ENCODE results near the gene DMGDH.

DMGDH gene

DNA sequence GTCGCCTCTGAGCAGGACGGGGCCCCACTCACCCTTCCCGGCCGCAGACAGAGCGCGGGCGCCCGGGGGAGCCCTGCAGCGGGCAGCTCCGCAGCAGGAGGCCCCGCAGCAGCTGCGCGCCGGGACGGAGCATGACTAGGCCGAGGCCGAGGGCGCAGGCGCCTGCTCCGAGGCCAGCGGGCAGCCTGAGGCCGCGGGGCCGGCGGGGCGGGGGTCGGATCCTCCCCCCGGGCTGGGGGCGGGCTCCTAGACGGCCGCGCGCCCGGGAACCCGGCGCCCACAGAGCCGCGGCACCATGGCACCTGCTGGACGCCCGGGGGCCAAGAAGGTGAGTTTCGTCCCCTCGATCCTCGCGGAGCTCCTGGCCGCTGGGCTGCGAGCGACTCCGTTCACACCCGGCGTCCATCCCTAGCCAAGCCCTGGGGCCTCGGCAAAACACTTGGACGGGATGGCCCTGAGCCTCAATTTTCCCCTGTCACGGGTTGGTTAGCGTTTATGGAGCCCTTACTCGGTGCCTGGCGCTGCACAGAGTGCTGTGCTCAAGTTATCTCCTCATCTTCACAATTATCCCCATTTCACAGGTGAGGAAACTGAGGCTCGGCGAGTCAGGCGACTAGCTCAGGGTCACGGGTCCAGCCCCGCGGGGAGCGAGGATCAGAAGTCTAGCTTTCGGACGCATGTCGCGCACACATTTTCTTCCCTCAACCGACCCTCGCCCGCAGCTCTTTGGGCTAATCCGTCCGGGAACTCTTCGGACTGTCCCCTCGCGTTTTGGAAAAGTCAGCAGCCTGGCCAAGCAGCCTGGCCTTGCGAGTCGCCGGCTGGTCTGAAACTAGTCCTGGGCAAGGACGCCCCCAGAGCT lies at the start of gene DMGDH, which contains the start of gene BHMT2:
DMGDH (minus strand) TSS at position 187 of the 862 bp plus-strand sequence; CDS start at position 133, 54 bp downstream.
BHMT2 (plus strand) TSS at position 280 of the 862 bp plus-strand sequence; CDS start at position 296, 16 bp downstream.
- no peak for DNase-seq (ENCODE audit: low read depth, low spot score)
- no peak within 1 kb of the TSS for H3K27ac ChIP-seq

DNA sequence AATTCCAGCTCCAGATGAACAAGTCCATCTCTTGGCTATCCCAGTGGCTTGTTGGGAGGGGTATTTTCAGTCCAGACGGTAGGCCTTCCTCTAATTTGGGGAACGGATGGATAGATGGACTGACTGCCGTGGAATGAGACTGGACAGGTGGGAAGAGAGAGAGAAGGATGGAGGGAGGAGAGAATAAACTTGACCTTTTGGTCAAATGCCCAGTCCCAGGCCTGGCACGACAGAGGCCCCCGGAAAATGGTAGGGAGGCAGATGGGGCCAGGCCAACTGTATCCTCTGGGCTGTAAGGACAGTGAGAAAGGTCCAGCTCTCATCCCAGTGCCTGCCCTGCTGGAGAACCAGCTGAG lies 43.2 kb upstream of the DMGDH start:
- H3K27ac ChIP-seq: no peak overlapping the region
- no peak for DNase-seq (ENCODE audit: low read depth, low spot score)

DNA sequence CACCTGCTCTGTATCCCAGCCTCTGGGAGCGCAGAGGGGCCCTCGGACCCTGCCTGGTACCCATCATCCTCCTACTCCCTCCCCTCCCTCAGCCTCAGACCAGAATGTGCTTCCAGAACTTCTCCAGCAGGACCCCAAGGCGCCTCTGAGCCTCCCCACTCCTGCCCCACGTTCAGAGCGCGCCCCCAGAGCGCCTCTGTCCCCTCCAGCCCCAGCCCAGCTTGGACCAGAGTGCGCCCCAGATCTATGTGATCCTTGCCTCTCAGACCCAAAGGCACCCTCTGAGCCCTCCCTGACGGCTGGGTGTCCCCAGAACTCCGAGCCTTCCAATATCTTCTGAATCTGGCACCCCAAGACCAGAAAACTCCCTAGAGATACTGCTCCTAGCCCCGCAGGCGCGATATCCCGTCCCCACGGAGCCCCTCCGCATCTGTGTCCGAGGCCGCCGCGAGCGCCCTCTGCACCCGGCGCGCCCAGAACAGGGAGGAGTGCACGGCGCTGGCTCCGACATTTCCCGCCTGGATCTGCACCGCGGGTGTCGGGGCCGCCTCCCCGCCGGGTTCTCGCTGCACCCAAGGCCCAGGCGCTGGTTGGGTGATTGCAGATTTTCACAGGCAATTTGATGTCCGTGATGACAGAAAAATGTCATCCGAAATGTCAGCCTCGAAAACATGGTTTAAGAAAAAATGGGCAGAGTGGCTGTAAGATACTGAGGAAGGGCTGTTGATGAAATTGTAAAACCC lies 42.7 kb upstream of the DMGDH start:
- DNase-seq (ENCODE audit: low read depth, low spot score): no peak
- H3K27ac ChIP-seq: no peak overlapping the region

DNA sequence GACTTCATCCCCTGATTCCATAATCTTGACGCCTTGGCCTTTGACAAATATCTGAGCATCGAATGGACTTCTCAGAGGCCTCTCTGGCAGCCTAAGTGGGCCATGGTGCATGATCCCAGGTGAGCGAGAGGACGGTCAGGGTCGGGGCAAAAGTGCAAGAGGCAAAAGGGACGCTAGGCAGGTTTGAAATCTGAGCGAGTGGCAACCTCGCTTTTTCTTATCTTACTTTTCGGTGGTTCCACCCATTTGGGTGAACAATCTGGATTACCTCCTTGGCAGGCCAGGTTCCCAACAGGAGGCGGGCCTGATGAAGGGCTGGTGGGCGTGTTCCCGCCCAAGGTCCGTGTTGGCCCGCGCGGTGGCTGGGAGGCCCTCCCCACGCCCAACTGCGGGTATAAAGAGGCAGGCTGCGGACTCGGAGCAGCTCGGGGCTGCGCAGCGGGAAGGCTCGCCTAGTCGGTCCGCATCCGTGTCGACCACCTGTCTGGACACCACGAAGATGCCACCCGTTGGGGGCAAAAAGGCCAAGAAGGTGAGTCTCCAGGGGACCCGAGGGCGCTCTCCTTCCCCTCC lies 42.0 kb upstream of the DMGDH start, which contains the start of gene BHMT:
BHMT (plus strand) TSS at position 423 of the 573 bp plus-strand sequence; CDS start at position 500, 77 bp downstream.
- DNase-seq (ENCODE audit: low read depth, low spot score): no peak
- no peak within 1 kb of the TSS for H3K27ac ChIP-seq

DNA sequence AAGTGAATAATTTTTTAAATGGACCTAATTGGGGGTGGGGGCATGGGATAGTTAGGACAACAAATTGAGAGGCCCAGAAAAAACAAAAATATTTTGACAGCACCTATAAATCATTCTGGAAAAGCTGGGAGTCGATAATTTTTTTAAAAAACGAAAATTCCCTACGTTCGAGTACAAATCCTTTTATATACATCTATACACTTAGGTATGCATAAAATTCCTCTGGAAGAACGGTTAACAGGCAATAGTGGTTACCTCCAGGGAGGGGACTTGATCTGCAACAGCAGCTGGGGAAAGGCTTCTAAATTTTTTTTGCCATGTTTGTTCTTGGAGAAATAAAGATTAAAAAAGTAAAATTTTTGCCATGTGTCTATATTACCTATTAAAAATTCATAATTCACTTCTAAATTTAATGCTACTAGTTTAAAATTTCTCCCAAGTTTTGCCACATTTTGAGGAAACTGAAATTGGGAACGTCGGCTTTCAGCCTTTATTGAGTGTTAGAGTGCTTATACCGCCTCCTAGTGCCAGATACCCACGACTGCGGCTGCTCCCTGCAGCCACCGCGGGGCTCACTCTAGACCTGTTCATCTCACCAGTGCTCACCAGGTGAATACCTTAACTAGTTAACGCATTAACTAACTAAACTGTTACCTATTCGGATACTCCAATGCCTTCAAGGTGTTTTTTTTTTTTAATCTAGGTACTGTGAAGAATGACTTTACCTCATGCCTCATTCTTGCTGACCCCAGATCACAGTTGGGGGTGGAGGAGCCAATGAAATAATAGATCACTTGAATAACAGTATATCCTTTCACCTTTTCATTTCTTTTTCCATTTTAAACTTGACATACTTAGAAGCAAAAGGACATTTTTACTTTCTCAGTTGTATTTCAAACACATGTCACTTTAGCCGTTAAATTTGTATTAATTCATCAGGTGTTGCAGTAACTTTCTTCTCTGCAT lies 40.3 kb upstream of the DMGDH start:
- DNase-seq (ENCODE audit: low read depth, low spot score): no peak
- H3K27ac ChIP-seq: no peak overlapping the region

DNA sequence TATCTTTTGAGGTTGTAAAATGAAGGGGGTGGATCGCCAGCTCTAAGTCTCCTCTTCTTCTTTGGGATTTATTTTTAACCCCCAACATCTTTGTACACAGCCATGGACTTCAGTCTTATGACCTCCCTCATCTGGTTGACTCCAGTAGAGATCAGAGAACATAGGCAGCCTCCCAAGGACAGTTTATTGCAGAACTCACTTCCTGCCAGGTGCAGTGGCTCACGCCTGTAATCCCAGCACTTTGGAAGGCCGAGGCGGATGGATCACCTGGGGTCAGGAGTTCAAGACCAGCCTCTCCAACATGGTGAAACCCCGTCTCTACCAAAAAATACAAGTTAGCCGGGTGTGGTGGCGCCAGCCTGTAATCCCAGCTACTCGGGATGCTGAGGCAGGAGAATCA lies 39.3 kb upstream of the DMGDH start:
- H3K27ac ChIP-seq: no peak overlapping the region
- DNase-seq (ENCODE audit: low read depth, low spot score): no peak

DNA sequence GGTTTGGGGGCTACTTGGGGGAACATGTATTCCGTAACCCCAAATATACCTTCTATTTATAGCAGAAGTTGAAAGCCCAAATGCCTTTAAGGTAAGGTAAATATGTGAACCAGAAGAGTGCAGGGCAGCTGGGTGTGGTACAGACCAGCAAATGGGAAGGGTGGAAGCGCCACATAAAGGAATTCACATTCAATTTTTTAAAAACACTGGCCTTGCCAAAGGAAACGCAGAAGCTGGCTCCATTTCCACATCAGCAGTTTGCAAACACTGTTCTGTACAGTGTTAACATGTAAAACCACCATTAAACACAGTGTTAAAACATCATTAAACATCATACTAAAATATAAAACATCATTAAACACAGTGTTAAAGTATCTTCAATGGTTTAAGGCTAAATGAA lies 38.6 kb upstream of the DMGDH start:
- H3K27ac ChIP-seq: no peak overlapping the region
- no peak for DNase-seq (ENCODE audit: low read depth, low spot score)

DNA sequence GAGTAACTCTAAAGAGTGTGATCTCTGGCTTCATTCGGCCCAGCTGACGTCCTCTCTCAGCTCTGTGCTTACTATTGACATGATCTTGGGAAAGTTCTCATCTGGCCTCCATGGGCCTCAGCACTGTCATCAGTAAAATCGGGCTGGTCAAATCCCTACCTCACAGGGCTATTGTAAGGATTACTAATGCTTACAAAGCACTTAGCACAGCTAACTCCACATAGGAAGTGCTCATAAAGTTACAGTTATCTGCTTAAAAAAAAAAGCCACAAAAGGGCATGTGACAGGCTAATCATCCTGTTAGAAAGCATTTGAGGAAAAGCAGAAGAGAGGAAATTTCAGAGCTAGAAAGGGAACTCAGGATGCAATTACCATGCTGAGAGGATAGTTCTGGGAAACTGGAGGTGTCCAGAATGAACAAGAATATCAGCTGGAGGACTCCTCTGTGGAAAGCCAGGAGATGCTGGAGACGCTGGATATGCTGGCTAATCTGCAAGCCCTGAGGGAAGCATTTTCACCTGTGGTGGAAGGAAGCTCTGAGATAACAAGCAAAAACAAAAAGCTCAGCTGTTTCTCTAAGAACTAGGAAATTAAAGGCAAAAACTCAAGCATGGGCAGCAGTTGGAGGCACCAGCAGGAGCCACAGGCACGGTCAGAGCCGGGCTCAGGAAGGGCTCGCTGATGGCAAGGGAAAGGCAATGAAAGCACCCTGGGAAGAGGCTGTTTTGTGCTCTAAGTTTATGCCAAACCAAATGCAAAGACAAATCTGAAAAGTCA lies 37.7 kb upstream of the DMGDH start:
- DNase-seq (ENCODE audit: low read depth, low spot score): no peak
- H3K27ac ChIP-seq: no peak overlapping the region

DNA sequence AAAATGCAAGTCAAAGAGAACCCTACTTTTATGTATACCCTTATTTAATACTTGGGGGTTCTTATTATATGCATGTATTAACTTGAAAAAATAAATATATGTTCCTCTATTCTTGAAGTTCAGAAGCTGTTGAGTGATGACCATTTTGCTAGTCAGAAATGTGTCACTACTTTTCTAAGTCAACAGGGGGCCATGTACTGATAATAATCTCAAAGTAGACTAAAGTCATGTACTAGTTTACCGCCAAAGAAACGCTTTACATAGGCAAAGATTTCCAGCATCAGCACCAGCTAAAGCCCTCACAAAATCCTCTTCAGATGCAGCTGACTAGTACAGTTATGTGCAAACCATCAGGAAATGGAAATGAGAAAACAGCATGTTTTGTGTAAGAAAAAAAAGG lies 36.4 kb upstream of the DMGDH start:
- DNase-seq (ENCODE audit: low read depth, low spot score): no peak
- H3K27ac ChIP-seq: no peak overlapping the region

DNA sequence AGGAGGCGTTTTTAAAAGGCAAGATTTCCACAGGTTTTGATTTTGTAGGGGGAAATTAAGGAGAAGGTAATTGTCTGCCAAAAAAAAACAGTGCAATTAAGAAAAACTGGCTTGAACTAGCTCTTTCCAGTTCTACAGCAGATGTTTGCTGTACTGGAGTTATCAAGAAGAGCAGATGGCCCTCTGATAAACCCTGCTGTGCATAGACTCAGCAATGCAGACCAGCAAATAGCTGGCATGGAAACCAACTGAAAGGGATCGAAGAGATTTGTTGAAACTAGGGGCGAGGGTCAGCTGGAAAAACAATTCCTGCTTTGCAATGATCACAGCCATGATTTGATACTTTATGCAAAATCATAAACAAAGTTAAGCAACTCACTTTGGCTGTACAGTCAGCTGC lies 24.3 kb upstream of the DMGDH start:
- no peak overlapping the region for H3K27ac ChIP-seq
- DNase-seq (ENCODE audit: low read depth, low spot score): no peak

DNA sequence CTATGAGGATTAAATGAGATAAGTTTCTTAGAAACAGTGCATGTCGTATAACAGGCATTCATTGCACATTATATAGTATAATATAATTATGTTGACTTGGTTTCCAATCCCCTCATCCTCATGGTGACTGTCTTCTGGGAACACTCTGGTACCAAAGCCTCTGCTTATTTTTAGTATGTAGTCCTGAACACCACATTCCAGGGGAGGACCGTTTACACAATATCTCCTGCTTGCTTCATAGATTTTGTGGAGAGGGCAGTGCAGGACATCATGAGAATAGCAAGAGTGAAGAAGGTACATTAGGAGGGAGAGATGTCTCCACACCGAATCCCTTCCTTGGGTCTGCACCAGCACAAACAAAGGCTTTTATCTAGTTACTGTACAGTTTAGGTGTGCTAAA lies 21.6 kb upstream of the DMGDH start:
- no peak for DNase-seq (ENCODE audit: low read depth, low spot score)

DNA sequence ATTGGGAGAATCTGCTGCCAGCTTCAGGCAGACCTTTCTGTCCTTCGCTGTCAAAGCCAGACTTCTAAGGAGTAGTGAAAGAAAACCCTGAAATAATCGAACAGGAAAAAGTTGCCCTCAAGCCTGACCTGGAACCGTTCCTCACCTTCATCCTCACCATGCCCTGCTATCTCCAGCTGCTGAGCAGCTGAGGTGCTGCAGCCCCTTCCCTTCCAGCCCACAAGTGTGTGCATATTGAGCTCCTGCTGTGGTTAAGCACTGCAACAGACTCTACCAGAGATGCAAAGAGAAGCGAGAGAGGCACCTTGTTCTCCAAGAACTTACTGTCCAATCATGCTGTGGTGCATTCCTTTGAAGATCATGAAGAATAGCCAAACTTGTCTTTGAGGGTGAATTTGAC lies 19.0 kb upstream of the DMGDH start:
- no peak overlapping the region for H3K27ac ChIP-seq
- DNase-seq (ENCODE audit: low read depth, low spot score): no peak

More for the DNA sequence above, 21.6 kb upstream of the DMGDH start:
- H3K27ac ChIP-seq: no peak overlapping the region

DNA sequence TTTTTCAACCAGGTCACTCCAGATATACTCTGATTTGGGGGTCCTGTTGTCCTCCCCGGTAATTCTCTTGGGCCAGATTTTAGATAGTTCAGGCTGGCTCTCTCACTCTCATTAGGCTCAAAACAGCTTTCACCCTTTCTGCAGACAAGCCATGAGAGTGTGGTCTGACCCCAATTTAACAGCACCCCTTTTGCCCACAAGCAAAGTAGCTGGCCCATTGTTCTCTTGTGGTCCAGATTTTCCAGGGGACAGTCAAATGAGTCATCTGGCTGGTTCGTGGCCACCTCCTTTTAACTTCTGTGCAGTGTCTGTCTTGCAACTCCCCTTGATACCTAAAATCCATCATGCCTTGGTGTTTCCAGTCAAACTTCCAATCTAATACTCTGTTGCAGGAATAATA lies 16.6 kb upstream of the DMGDH start:
- DNase-seq (ENCODE audit: low read depth, low spot score): no peak
- H3K27ac ChIP-seq: no peak overlapping the region

DNA sequence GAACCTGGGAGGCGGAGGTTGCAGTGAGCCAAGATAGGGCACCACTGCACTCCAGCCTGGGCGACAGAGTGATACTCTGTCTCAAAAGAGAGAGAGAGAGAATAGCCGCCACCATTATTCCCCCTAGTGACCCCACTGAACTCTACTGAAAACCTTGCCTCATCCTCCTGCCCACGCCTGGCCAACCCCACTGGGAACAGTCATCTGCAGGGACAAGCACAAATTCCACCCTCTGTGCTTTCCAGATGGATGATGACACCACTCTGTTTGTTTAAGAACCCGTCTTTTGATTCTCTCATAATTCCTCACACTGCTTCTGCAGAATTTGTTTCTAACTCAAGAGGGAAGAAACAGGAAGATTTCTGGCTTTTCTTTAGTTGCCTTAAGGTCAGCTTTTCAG lies 12.3 kb upstream of the DMGDH start:
- DNase-seq (ENCODE audit: low read depth, low spot score): no peak
- H3K27ac ChIP-seq: no peak overlapping the region

DNA sequence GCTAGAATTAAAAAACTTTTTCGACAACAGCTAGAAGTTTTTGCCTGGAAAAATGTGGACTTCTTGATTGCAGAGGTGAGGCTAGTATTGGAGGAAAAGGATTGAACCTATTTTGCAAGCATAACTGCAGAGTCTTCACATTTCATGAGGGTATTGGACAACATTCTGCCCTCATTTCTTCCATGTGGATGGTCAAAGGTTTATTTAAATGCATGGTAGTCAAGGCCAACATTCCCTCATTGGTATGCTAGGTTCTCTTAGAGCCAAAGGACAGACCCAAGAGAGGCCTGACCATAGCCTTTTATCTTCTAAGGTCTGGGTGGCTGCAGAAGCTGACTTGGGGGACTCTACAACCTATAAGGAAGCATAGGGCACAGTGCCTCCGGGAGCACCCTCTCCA lies 11.3 kb upstream of the DMGDH start:
- DNase-seq (ENCODE audit: low read depth, low spot score): no peak
- no peak overlapping the region for H3K27ac ChIP-seq

DNA sequence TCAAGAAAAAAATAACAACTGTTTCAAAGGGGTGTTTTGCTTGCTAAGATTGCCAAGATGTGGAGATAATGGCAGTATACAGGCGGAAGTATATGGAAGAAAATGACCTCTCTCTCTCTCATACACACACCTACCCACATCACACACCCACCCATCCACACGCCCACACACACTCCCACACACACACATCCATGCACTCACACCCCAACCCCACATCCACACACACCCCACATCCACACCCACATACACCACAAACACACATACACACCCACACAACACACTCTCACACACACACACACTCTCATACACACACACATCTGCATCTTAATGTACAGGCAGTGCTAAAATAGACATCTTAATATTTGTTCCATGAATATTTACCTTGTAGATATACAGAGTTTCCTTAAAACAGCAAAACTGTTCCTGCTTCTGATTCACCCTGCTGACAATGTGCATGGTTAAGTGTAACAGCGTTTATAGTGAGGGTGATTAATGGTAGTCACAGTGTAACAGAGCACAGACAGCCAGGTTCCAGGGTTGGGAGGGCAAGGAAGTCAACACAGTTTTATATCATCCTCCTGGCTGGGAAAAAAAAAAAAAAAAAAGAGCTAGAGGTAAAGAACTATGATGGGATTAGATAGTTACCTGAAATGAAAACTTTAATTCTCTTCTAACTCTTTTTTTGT lies 8.3 kb upstream of the DMGDH start:
- DNase-seq (ENCODE audit: low read depth, low spot score): no peak
- no peak overlapping the region for H3K27ac ChIP-seq

DNA sequence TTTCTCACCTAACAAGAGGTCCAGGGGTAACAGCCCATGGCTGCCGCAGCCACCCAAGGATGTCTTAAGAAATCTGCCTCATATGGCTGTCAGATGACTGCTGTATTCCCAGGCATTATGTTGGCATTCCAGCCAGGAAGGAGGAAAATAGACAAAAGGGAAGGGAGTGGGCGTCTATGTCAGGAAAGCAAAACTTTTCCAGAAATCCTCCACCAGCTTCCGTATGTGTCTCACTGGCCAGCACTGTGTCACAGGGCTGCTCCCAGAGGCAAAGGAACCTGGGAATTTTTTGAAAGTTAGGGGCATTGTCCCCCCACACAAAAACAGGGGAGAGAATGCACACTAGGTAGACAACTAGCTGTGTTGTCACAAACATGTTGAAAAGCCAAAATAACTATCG lies 7.3 kb upstream of the DMGDH start:
- H3K27ac ChIP-seq: no peak overlapping the region
- DNase-seq (ENCODE audit: low read depth, low spot score): no peak

DNA sequence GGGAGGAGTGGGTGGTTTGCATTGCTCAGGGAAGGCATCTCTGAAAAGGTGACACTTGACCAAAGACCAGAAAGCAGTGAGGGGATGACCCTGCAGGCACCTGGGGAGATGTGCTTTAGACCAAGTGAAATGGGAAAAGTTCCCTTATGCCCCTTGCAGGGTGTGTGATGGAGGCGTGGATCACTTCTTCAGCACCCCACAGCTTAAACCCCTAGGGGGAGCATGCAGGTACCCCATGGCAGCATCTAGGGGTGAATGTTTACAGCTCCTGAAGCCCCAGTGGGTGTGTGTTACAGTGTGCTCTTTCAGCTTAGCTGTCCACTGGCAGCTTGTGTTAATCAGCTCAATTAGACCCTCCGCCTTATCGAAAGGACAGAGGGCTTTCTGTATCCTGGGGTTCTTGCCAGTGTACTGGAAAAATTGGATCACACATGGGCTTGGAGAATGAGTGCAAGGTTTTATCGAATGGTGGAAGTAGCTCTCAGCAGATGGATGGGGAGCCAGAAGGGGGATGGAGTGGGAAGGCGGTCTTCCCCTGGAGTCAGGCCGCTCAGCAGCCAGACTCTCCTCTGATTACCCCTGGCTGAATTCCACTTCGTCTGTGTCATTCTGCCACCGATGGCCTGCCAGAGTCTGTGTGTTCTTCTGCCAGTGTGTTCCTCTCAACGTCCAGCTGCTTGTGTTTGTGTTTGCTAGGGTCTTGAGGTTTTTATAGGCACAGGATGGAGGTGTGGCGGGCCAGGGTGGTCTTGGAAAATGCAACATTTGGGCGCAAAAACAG lies 6.4 kb upstream of the DMGDH start:
- DNase-seq (ENCODE audit: low read depth, low spot score): no peak
- H3K27ac ChIP-seq: no peak overlapping the region
